Subcutaneous abdominal adipose tissue (tissue), 5 donors: ENCODE measurements around the gene P3R3URF.

Experiments used
- H3K27ac ChIP-seq: one replicate; pipeline ENCODE4 v1.7.0; 2013; ENCODE audit warnings: low read depth, mild to moderate bottlenecking, inconsistent platforms, low read length, moderate library complexity
- H3K27me3 ChIP-seq, 5 donors: one replicate each; pipeline ENCODE4 v1.7.0; 2013; ENCODE audit warnings: low read length in 5 of 5, inconsistent platforms in 1 of 5; ENCODE audit not compliant: control insufficient read depth in 5 of 5, insufficient read depth in 4 of 5
- H3K36me3 ChIP-seq, 5 donors: one replicate each; pipeline ENCODE4 v1.7.0; 2013; ENCODE audit warnings: low read length in 5 of 5; ENCODE audit not compliant: control insufficient read depth in 5 of 5, insufficient read depth in 5 of 5
- H3K4me1 ChIP-seq, 5 donors: one replicate each; pipeline ENCODE4 v1.7.0; 2013; ENCODE audit warnings: low read length in 5 of 5, mild to moderate bottlenecking in 3 of 5, moderate library complexity in 1 of 5; ENCODE audit not compliant: control insufficient read depth in 5 of 5, insufficient read depth in 5 of 5
- H3K4me3 ChIP-seq, 5 donors: one replicate each; pipeline ENCODE4 v1.7.0; 2013; ENCODE audit warnings: low read length in 5 of 5, low read depth in 1 of 5
- H3K9ac ChIP-seq, 5 donors: one replicate each; pipeline ENCODE4 v1.7.0; 2013; ENCODE audit warnings: low read length in 5 of 5, mild to moderate bottlenecking in 4 of 5, moderate library complexity in 3 of 5
- H3K9me3 ChIP-seq, 5 donors: one replicate each; pipeline ENCODE4 v1.7.0; 2013; ENCODE audit warnings: low read length in 5 of 5; ENCODE audit not compliant: control insufficient read depth in 5 of 5
- donor health status: healthy.
- donor health status: healthy.
- donor health status: healthy.
- donor health status: healthy.
- donor health status: healthy.

The P3R3URF gene

GRCh38 chr1:46186076-46186475 lies 9.8 kb upstream of the P3R3URF start:
- Histone ChIP-seq H3K27me3 (no peaks in the 10 kb centered on the region), H3K4me1 (peaks cover 2 to 23% (median 13%) of the 10 kb centered on the region in 5 donors), H3K4me3 (no peak overlapping the region), H3K9me3 (no peaks in the 10 kb centered on the region), H3K27ac (no peak overlapping the region), H3K9ac (no peak overlapping the region), H3K36me3 (peaks cover 0 to 38% (median 27%) of the 10 kb centered on the region in 5 donors)

- H3K9ac ChIP-seq, result no peak overlapping the region
- peaks cover 0 to 29% (median 18%) of the 10 kb centered on the region in 5 donors for H3K36me3 ChIP-seq
- no peak overlapping the region for H3K27ac ChIP-seq
- no peak overlapping the region for H3K4me3 ChIP-seq
- H3K9me3 ChIP-seq, result no peaks in the 10 kb centered on the region
- H3K4me1 ChIP-seq, result peaks cover 2 to 28% (median 13%) of the 10 kb centered on the region in 5 donors
- peaks cover 0 to 5% (median 0%) of the 10 kb centered on the region in 5 donors for H3K27me3 ChIP-seq
Observed at GRCh38 chr1:46184920-46185658, 8.8 kb upstream of the P3R3URF start.

GRCh38 chr1:46183926-46184557 lies 7.8 kb upstream of the P3R3URF start:
- no peaks in the 10 kb centered on the region for H3K9me3 ChIP-seq
- no peak overlapping the region for H3K4me3 ChIP-seq
- H3K9ac ChIP-seq, result no peak overlapping the region
- peaks cover 0 to 7% (median 0%) of the 10 kb centered on the region in 5 donors for H3K27me3 ChIP-seq
- H3K4me1 ChIP-seq, result peaks cover 2 to 35% (median 13%) of the 10 kb centered on the region in 5 donors
- peak overlapping the region; percentile 5 for H3K27ac ChIP-seq
- H3K36me3 ChIP-seq, result peaks cover 0 to 21% (median 11%) of the 10 kb centered on the region in 5 donors

DNA sequence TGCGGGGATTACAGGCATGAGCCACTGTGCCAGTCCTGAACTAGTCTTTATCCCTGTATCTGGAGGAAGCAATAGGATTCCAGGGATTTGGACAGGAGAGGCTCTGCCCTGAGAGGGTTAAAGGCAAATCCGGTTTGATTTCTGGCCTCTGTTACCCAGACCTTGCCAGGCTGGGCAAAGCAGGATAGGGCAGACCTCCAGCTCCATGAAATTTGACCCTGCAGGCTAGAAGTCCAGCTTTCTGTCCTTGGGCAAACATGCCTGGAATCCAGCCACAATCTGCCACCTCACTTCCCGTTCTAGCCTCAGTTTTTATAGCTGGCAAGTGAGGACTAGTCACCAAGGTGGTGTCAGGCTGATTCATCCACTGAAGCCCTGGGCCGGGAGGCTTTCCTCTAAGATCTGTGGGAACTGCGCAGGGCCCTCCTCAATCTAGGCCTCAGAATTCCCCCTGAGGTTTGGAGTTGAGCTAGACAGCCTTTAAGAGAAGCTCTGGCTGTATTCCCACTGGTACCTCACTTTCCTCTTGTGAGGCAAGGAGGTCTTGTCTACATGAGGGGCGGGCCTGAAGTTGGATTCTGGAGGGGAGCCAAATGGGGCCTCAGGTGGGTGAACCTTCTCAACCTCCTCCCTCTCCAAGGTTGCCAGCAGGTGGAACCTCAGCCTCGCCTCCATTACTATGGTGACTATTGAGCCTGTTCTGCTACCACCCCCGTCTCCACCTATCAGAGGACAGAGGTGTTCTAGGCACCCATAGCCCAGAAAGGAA lies 7.0 kb upstream of the P3R3URF start:
- Histone ChIP-seq H3K27ac (peak overlapping the region; percentile 5), H3K4me1 (peaks cover 2 to 35% (median 13%) of the 10 kb centered on the region in 5 donors), H3K4me3 (no peak overlapping the region), H3K36me3 (peaks cover 0 to 13% (median 9%) of the 10 kb centered on the region in 5 donors), H3K9me3 (no peaks in the 10 kb centered on the region), H3K27me3 (peaks cover 0 to 7% (median 0%) of the 10 kb centered on the region in 5 donors), H3K9ac (peak overlapping the region in 2 of 5 donors; percentile 16 to 66)

DNA sequence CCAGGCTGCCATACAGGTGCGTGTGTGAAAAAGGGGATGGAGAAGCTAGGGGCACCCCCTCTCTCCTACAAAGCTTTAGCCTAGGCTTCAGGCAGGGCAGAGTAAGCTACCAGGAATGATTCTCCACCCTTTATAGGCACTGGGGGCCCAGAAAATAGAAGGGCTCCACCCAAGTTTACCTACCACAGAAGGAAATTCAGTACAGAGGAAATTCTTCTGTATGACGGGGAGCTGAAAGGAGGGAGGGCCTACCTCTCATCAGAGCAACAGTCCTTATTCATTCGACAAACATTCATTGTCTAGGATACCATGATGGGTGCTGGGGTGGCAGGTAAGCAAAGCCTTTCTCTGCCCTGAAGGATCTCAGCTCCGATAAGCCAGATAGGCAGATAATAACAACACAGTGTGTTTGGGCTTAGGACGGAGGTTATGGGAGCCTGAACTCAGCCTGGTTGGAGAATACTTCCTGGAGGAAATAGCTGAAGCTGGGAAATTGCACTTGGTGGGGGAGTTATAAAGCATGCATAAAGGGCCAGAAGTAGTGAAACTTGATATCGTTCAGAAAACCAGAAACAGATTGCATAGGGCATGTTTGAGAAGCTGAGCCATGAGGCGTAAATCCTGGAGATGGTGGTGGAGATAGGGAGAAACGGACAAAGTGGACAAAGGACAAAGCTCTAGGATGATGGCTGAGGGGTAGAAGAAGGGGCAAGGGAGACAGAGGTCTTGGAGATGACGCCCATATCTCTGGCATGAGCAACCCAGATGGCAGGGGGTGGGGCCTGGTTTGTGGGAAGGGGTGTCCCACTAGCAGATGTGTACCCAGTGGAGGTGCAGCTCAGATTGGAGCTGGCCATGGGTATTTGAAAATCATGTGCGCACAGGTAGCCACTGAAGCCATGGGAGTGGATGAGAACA lies 5.3 kb upstream of the P3R3URF start:
- Histone ChIP-seq H3K36me3 (no peaks in the 10 kb centered on the region), H3K4me3 (no peak overlapping the region), H3K27ac (no peak overlapping the region), H3K9me3 (no peaks in the 10 kb centered on the region), H3K27me3 (peaks cover 0 to 7% (median 0%) of the 10 kb centered on the region in 5 donors), H3K9ac (no peak overlapping the region), H3K4me1 (peaks cover 2 to 35% (median 13%) of the 10 kb centered on the region in 5 donors)

GRCh38 chr1:46180082-46180616 lies 3.9 kb upstream of the P3R3URF start:
- Histone ChIP-seq H3K36me3 (no peaks in the 10 kb centered on the region), H3K4me1 (peaks cover 2 to 40% (median 13%) of the 10 kb centered on the region in 5 donors), H3K27me3 (peaks cover 0 to 7% (median 0%) of the 10 kb centered on the region in 5 donors), H3K4me3 (no peak overlapping the region), H3K9ac (no peak overlapping the region), H3K9me3 (no peaks in the 10 kb centered on the region), H3K27ac (no peak overlapping the region)

GRCh38 chr1:46179138-46180081 lies 3.1 kb upstream of the P3R3URF start:
- H3K36me3 ChIP-seq, result no peaks in the 10 kb centered on the region
- H3K4me1 ChIP-seq, result peaks cover 8 to 47% (median 20%) of the 10 kb centered on the region in 5 donors
- no peaks in the 10 kb centered on the region for H3K9me3 ChIP-seq
- H3K4me3 ChIP-seq, result no peak overlapping the region
- H3K9ac ChIP-seq, result no peak overlapping the region
- H3K27ac ChIP-seq, result no peak overlapping the region
- peaks cover 0 to 7% (median 0%) of the 10 kb centered on the region in 5 donors for H3K27me3 ChIP-seq

GRCh38 chr1:46175243-46175642 lies 1.0 kb downstream of the P3R3URF start:
- H3K9me3 ChIP-seq, result no peaks in the 10 kb centered on the region
- H3K4me1 ChIP-seq, result peaks cover 10 to 58% (median 25%) of the 10 kb centered on the region in 5 donors
- H3K27me3 ChIP-seq, result peaks cover 0 to 9% (median 0%) of the 10 kb centered on the region in 5 donors
- H3K9ac ChIP-seq, result peak overlapping the region in 1 of 5 donors; percentile 45
- no peak overlapping the region for H3K4me3 ChIP-seq
- no peaks in the 10 kb centered on the region for H3K36me3 ChIP-seq
- peak overlapping the region; percentile 47 for H3K27ac ChIP-seq
